GM20431 (cell line): ENCODE results near the gene NDUFS3.

ENCODE experiments used
- in situ Hi-C: fragments of 300-500 bp; cut with MseI, MboI; formaldehyde crosslinking; loops from one replicate; pipeline ENCODE4 v1.15.0; 2020; ENCODE audit warnings: low sequenced_read_pairs; ENCODE audit not compliant: unreplicated experiment

Gene NDUFS3

GRCh38 chr11:47620836-47621378, 42.0 kb downstream of the NDUFS3 start:
- in situ Hi-C loops: no loop called here

GRCh38 chr11:47626234-47626633, 47.4 kb downstream of the NDUFS3 start:
- in situ Hi-C loops: no loop called here

- in situ Hi-C loops: no loop called here
Measured at GRCh38 chr11:47628026-47628425, 49.2 kb downstream of the NDUFS3 start.

- in situ Hi-C loops: no loop called here
Measured at GRCh38 chr11:47631473-47631872, 52.6 kb downstream of the NDUFS3 start.
